IMR-90 (cell line): ENCODE results near the gene ADARB2. TPM values are rescaled to one million over a fixed set of nuclear protein-coding genes. Genes with fewer than 3 reads are reported as not detected.

Source experiments
- ATAC-seq: fragments of 200-7000 bp; cut with Tn5 transposase; 2 replicates; pipeline ENCODE4 v1.9.1; 2020; ENCODE audit warnings: low read depth, mild to moderate bottlenecking, moderate library complexity
- BruUV-seq: library from RNA; stranded (reverse); fragments of 400-500 nt; replicated peaks from 2 replicates; lab custom pipeline; 2021; lab: Mats Ljungman, UMichigan
- CTCF ChIA-PET: fragments of 300-600 bp; formaldehyde crosslinking; extraction: SDS; loops from one replicate; lab custom pipeline; 2021; ENCODE audit warnings: antibody characterized with exemption; lab: Yijun Ruan, JAX
- POLR2A ChIA-PET: fragments of 300-600 bp; sonication (Branson Sonifier 250); formaldehyde crosslinking; loops from one replicate; lab custom pipeline; 2022; ENCODE audit warnings: antibody characterized with exemption; ENCODE audit not compliant: unreplicated experiment; lab: Charles Lee
- DNase-seq: peaks from one replicate; pipeline ENCODE4 v3.0.0; 2013
- H2AFZ ChIP-seq: replicated peaks from 2 replicates; pipeline ENCODE3; 2013; ENCODE audit warnings: low read length, mild to moderate bottlenecking; ENCODE audit not compliant: poor library complexity
- H2AK5ac ChIP-seq: 2 replicates; pipeline ENCODE4 v1.6.1; 2013; ENCODE audit warnings: low read depth, low read length, inconsistent platforms
- H2AK9ac ChIP-seq: replicated peaks from 2 replicates; pipeline ENCODE3; 2013; ENCODE audit warnings: mild to moderate bottlenecking, low read depth, low read length, moderate library complexity; ENCODE audit not compliant: poor library complexity
- H2BK120ac ChIP-seq: 2 replicates; pipeline ENCODE4 v1.6.1; 2013; ENCODE audit warnings: low read depth, low read length, inconsistent platforms
- H2BK15ac ChIP-seq: 3 replicates; pipeline ENCODE4 v1.6.1; 2013; ENCODE audit warnings: low read depth, low read length, inconsistent platforms
- H2BK20ac ChIP-seq: 2 replicates; pipeline ENCODE4 v1.6.1; 2013; ENCODE audit warnings: low read depth, mild to moderate bottlenecking, inconsistent platforms, low read length, moderate library complexity
- H2BK5ac ChIP-seq: 2 replicates; pipeline ENCODE4 v1.6.1; 2013; ENCODE audit warnings: mild to moderate bottlenecking, low read depth, low read length, inconsistent platforms; ENCODE audit not compliant: poor library complexity, severe bottlenecking
- H3K14ac ChIP-seq: replicated peaks from 2 replicates; pipeline ENCODE4 v1.6.1; 2013; ENCODE audit warnings: low read depth, low read length, inconsistent platforms
- H3K18ac ChIP-seq: 2 replicates; pipeline ENCODE4 v1.6.1; 2013; ENCODE audit warnings: low read depth, low read length, control low read depth
- H3K23ac ChIP-seq: 2 replicates; pipeline ENCODE4 v1.6.1; 2013; ENCODE audit warnings: low read depth, low read length, inconsistent platforms
- H3K27ac ChIP-seq: 2 replicates; pipeline ENCODE4 v1.5.1; 2013; ENCODE audit warnings: mild to moderate bottlenecking, control low read depth, low read length; ENCODE audit not compliant: insufficient read depth
- H3K27me3 ChIP-seq: 2 replicates; pipeline ENCODE4 v1.6.1; 2013; ENCODE audit warnings: low read length; ENCODE audit not compliant: control insufficient read depth, insufficient read depth
- H3K36me3 ChIP-seq: 2 replicates; pipeline ENCODE4 v1.6.1; 2013; ENCODE audit warnings: low read length, mixed read lengths; ENCODE audit not compliant: control insufficient read depth, insufficient read depth
- H3K4ac ChIP-seq: 2 replicates; pipeline ENCODE4 v1.6.1; 2013; ENCODE audit warnings: low read depth, low read length, inconsistent platforms
- H3K4me1 ChIP-seq: 2 replicates; pipeline ENCODE4 v1.6.1; 2013; ENCODE audit warnings: low read length, mixed read lengths; ENCODE audit not compliant: control insufficient read depth, insufficient read depth
- H3K4me2 ChIP-seq: 2 replicates; pipeline ENCODE4 v1.6.1; 2013; ENCODE audit warnings: low read depth, mild to moderate bottlenecking, control low read depth, low read length, moderate library complexity
- H3K4me3 ChIP-seq: 2 replicates; pipeline ENCODE4 v1.5.1; 2013; ENCODE audit warnings: low read depth, mild to moderate bottlenecking, control low read depth, low read length, moderate library complexity; ENCODE audit not compliant: insufficient read depth
- H3K56ac ChIP-seq: 2 replicates; pipeline ENCODE4 v1.6.1; 2013; ENCODE audit warnings: low read length, inconsistent platforms; ENCODE audit not compliant: insufficient read depth; ENCODE audit errors: extremely low read depth
- H3K79me1 ChIP-seq, 2 experiments: 2 replicates each; pipeline ENCODE4 v1.6.1; 2013; ENCODE audit warnings: low read length in 2 of 2, inconsistent platforms in 1 of 2, low read depth in 1 of 2
- H3K9ac ChIP-seq: 2 replicates; pipeline ENCODE4 v1.6.1; 2013; ENCODE audit warnings: low read depth, low read length, control low read depth
- H3K9me1 ChIP-seq: 2 replicates; pipeline ENCODE4 v1.6.1; 2013; ENCODE audit warnings: low read length, inconsistent platforms; ENCODE audit not compliant: insufficient read depth
- H3K9me3 ChIP-seq: 2 replicates; pipeline ENCODE4 v1.6.1; 2013; ENCODE audit warnings: low read length; ENCODE audit not compliant: control insufficient read depth, insufficient read depth
- H4K20me1 ChIP-seq: 2 replicates; pipeline ENCODE4 v1.6.1; 2013; ENCODE audit warnings: low read length, inconsistent platforms; ENCODE audit not compliant: insufficient read depth
- H4K5ac ChIP-seq: 2 replicates; pipeline ENCODE4 v1.6.1; 2013; ENCODE audit warnings: mild to moderate bottlenecking, low read depth, low read length, control low read depth
- H4K8ac ChIP-seq, 2 experiments: 2 replicates each; pipeline ENCODE4 v1.6.1; 2013; ENCODE audit warnings: low read depth in 2 of 2, low read length in 2 of 2, control low read depth in 1 of 2, inconsistent platforms in 1 of 2
- H4K91ac ChIP-seq: 2 replicates; pipeline ENCODE4 v1.6.1; 2013; ENCODE audit warnings: low read depth, low read length, inconsistent platforms; ENCODE audit not compliant: insufficient read depth
- FOS ChIP-seq: fragments of 150-350 bp; IDR thresholded peaks from 2 replicates; pipeline ENCODE4 v1.6.1; 2016; ENCODE audit warnings: low read depth, low read length
- WGBS, 2 experiments: methylation state at CpG; one replicate each; pipeline versions ENCODE4 v1.1.5 to v1.1.7; 2013; ENCODE audit warnings: missing lambda C conversion rate in 2 of 2; ENCODE audit not compliant: insufficient read length in 1 of 2; ENCODE audit errors: extremely low coverage in 2 of 2; 5-methylcytosine and 5-hydroxymethylcytosine counted together
- dilution Hi-C: fragments of 300-500 bp; cut with HindIII; formaldehyde crosslinking; loops from one replicate; pipeline ENCODE4 v1.14.3; 2018; ENCODE audit warnings: low sequenced_read_pairs; ENCODE audit not compliant: unreplicated experiment
- in situ Hi-C: fragments of 300-500 bp; cut with MboI; formaldehyde crosslinking; loops from 3 replicates; pipeline ENCODE4 v1.14.3; 2019; ENCODE audit warnings: low sequenced_read_pairs, inconsistent platforms, mixed read lengths
- intact Hi-C: fragments of 100-400 bp; cut with micrococcal nuclease; formaldehyde crosslinking; loops from 2 replicates; pipeline ENCODE4 v1.10.0; 2022
- polyA plus RNA-seq, 3 experiments: library from polyadenylated mRNA; depleted of rRNA; stranded (reverse); fragments of >200 nt; gene quantifications; 2 replicates each; pipeline ENCODE4 v1.2.3, GENCODE V29; 2012; ENCODE audit warnings: low replicate concordance in 1 of 3
- total RNA-seq: library from RNA; depleted of rRNA; stranded (reverse); fragments of >200 nt; gene quantifications from 2 replicates; pipeline ENCODE4 v1.2.3, GENCODE V29; 2012
- TF ChIP-seq, protein P1 (sequence below): fragments of 150-350 bp; IDR thresholded peaks from 2 replicates; pipeline ENCODE4 v1.6.1; 2016; ENCODE audit warnings: low read depth, mild to moderate bottlenecking, low read length, moderate library complexity, borderline replicate concordance

ADARB2 gene
- total and polyA plus RNA-seq, 2 of the 4 experiments (the other 2 are of a cell fraction) = not detected

DNA sequence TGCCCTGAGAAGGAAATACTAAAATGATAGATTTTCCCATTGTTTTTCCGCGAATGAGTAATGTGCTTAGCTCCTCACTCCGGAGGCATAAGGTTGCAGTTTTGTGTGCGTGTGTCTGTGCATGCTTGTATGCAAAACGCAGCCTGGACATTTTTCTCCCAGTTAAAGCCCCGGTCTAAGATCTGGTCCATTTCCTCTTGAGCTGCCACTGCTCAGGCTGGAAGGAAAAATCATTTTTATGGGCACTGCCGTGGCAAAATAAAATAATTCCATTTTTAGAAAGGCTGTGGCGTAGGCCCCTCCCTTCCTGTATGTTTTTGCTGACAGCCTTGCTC is 420.5 kb downstream of the ADARB2 start:
- Histone ChIP-seq H3K4ac (no peak overlapping the region), H3K9me3 (peaks cover 44% of the 10 kb centered on the region), H3K18ac (no peak overlapping the region), H4K5ac (no peak overlapping the region), H3K27ac (no peak overlapping the region), H2AFZ (no peak overlapping the region), H3K4me1 (no peaks in the 10 kb centered on the region), H3K36me3 (no peaks in the 10 kb centered on the region), H4K20me1 (no peaks in the 10 kb centered on the region), H3K27me3 (no peaks in the 10 kb centered on the region), H2BK20ac (no peak overlapping the region), H2AK5ac (no peak overlapping the region), H4K8ac (no peak overlapping the region), H3K9ac (no peak overlapping the region), H3K14ac (no peak overlapping the region), H3K56ac (no peak overlapping the region), H2BK120ac (no peak overlapping the region), H3K9me1 (no peaks in the 10 kb centered on the region), H3K79me1 (no peaks in the 10 kb centered on the region), H4K91ac (no peak overlapping the region), H2BK15ac (no peak overlapping the region), H2BK5ac (no peak overlapping the region), H3K4me2 (no peak overlapping the region), H3K4me3 (no peak overlapping the region), H3K23ac (no peak overlapping the region), H2AK9ac (no peak overlapping the region)
- in situ Hi-C loops = no loop called here
- dilution Hi-C loops = no loop called here
- ChIA-PET CTCF (no interaction called here), POLR2A (no interaction called here)
- ATAC-seq (no peak), DNase-seq (no peak)
- 0% methylated on average over 1 of the region's 8 CpGs; no CpG with 5 or more reads in 1 of the 2 experiments for WGBS, 2 experiments
- BruUV-seq = no TSS peak
- intact Hi-C loops = no loop called here
- no peak for TF ChIP-seq FOS
- TF ChIP-seq, protein P1, sequence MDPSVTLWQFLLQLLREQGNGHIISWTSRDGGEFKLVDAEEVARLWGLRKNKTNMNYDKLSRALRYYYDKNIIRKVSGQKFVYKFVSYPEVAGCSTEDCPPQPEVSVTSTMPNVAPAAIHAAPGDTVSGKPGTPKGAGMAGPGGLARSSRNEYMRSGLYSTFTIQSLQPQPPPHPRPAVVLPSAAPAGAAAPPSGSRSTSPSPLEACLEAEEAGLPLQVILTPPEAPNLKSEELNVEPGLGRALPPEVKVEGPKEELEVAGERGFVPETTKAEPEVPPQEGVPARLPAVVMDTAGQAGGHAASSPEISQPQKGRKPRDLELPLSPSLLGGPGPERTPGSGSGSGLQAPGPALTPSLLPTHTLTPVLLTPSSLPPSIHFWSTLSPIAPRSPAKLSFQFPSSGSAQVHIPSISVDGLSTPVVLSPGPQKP = no peak
